ENCODE data around the gene DSPP.
"Not testable (repeated sequence)": the region's sequence is repeated elsewhere in the genome, so short reads cannot be mapped to it uniquely, and the experiment has no call there.

The DSPP gene

DNA sequence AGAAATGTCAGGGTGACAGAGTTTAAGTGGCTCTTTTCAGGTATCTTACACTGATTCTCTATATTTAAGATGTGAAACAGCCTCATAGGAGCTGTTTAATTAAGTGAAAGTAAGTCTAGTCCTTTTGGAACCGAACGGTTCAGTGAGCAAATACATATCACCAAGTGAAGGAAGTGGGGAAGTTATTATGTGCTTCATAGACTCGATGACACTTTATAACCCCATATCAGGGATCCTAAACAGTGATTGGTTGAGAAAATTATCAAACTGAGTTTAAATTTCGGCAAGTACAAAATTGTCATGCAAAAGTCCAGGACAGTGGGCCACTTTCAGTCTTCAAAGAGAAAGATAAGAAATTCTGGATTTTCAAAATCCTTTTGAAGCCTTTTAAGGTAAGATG lies at the start of gene DSPP:
DSPP (plus strand) TSS at position 301 of the 400 bp plus-strand sequence. CDS start 2,380 bp downstream, outside the sequence.
- DNase-seq, result no peak

DNA sequence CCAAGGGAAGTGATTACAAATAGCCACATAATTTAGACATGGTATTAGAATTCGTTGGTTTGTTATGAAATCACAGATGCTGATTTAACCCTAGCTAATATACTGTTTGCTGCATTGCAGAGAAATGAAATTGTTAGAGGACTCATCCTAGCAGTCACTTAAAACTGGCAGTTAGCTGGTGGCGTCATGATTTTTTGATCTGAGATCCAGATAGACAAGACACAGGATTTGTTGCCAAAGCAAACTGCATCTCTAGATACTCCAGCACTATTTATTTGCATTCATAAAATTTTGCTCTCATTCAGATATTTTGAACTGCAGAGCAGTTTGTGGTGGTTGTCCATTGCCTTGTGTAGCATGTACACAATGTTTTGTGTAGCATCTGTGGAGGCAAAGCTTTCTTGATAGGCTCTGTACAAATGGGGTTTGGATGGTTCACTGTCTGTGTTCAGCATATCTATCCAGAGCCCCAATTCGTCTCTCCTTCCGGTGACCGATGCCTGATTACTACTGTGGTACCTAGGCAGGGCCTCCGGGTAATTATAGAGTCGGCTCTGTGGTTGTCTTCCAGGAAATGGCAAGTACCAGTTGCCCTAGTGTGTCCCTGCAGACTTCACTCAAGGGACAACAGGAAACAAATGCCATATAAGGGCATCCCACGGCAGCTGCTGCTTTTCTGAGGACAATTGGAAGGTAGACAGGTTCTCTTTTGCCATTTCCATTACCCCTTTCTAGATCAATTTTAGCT lies 49.1 kb upstream of the DSPP start:
- peak; percentile 65 for DNase-seq

DNA sequence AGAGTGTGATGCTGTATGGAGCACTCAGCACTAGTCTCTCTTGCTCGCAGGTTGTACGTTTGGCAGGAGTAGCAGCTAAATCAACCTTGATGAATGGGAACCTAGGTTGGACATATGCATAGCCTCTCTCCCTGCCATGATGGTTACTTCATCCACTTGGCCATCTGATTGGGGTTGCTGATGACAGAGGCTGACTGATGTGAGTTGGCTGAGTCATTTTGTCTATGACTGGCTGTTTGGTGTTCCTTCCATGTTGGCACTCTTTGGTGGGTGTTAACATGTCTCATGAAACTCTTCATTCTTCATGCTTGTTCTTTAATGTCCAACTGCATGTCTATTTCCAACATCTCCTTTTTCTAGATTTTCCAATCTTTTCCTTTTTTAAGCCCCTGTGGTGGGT lies 47.5 kb upstream of the DSPP start:
- no peak for DNase-seq

DNA sequence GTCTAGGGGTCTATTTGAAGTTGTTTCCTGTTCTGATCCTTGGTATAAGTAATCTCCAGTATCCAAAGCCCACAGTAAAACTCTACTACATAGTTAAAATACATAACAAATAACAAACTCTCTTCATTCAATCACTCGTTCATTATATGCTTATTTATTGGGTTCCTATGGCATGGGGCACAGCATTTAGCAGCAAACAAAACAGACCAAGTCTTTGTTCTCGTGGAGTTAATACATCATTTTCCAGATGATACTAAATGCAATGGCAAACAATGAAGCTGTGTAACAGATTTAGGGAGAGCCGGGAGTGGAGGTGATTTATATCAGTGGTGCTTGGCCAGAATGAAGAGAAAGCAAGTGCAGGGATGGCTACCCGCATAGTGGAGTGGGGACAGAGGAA lies 42.6 kb upstream of the DSPP start:
- DNase-seq, result no peak

DNA sequence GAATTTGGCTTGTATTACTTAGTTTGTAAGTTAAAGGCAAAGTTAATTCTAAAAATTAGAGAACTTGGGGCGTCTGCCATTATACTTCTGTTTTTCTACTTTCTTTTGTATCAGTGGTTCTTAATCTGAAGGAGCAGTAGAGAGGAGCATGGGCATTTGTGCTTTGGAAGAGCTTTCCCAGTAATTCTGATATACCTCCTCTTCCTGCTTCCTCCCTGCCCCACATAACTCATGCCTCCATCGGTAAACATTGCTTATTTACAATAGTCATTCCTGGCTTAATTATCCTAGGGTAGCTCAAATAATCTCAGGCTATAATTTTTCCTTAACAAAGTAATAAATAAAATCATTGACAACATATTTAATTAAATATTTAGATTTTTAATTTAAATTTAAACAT lies 42.1 kb upstream of the DSPP start:
- DNase-seq, result no peak

DNA sequence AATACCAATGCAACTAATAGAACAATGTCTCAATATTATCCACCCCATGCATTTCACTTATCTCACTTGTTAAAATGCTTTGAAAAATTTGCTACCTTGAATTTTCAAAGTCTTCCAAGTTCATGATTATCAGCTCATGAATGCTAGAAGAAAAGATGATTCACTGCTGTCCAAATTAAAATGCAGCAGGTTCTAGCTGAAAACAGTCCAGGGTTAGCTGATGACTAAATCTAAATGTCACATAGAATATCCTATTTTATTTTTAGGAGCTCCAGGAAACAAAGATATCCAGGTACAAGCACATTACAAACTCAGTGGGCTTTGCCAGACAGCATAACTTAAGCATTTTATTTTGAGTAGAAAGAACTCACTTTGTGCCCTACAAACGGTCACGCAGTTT lies 41.1 kb upstream of the DSPP start:
- DNase-seq, result no peak

DNA sequence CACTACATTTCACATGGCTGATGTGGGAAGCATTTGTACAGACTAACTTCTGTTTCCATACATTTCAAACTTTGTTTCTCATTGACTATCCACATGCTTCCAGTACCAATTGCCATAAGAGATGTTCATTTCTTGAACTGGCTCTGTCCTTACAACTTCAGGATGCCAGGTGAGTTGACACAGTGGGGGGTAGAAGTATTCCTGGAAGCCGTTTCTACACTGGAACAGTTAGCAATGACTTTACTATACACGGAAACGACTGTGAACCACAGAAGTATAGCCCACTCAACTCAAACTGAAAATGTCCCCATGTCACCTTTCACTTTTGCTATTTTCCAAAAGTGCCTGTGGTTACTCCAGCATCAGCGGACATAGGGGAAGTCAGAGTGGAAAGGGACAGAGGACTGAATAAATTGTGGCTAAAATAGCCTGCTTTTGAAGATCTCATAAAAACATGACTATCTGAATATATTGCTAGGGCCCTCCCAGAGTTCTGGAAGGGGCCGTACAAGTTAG lies 38.0 kb upstream of the DSPP start:
- DNase-seq, result no peak

DNA sequence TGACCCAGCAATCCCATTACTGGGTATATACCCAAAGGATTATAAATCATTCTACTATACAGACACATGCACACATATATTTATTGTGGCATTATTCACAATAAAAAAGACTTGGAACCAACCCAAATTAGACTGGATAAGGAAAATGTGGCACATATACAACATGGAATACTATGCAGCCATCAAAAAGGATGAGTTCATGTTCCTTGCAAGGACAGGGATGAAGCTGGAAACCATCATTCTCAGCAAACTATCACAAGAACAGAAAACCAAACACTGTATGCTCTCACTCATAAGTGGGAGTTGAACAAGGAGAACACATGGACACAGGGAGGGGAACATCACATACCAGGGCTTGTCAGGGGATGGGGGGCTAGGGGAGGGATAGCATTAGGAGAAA lies 34.0 kb upstream of the DSPP start:
- not testable (repeated sequence) for DNase-seq

DNA sequence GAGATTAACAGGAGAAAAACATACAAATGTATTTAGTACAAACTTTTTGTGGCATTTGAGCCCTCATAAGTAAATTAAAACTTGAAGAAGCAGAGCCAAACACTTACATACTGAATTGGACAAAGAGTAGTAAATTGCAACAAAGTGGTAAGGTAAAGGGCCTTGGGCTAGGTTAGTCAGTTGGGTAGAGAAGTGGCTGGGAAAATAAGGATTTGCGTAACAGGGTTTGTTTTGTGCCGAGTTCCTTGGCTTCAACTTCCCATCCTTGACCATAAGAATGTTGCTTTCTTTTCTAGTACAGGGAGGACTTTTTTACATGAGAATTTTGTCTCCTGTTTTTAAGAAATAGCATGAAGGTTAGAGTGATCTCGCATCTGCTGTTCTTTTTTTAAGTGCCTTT lies 33.3 kb upstream of the DSPP start:
- DNase-seq, result no peak

DNA sequence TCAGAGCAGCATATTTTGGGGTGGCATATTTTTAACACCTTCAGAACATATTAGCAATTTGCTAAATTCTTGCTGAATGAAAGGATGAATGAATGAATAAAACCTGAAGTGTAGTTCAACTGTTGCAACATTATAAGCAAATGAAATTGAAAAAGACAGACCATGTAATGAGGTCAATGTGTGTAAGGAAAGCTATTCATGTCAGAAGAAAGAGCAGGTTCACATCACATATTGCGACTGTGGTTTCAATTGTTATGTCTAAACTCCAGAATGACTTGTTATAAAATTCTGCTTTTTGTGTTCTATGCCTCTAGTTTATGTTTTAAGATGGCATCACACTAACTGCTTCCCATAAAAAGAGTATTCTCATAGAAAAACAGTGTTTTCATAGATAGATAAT lies 32.9 kb upstream of the DSPP start:
- no peak for DNase-seq

DNA sequence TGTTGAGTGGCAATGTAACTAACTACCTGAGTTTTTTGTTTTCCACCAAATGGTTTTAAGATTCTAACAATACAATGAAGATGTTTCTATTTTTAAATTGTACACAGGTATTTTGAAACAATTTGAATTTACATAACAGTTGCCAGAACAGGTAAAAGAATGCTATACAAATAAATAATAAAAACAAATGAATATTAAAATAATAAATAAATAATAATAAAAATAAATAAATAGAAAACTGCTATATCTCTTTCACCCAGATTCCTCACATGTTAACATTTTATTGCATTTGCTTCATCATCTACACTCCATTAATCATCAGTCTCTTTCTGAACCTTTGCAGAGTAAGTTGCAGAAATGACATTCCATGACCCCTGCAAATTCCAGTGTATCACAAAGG lies 32.3 kb upstream of the DSPP start:
- DNase-seq, result no peak

DNA sequence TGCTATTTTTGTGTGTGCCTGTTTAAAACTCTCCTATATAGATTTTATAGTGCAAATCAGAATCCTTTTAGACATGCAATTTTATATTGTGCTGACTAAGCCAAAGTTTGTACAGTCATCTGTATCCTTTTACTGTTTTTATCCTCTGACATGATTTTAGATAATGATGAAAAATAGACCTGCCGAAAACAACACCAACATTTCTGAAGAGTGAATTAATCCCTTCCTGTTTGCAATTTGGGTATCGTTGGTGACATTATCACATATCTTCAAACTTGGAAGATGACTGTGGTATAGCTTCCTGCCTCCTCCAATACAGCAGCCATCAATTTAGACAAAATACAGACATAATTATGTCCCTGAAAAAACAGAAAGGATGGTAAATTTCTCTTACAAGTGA lies 28.9 kb upstream of the DSPP start:
- DNase-seq, result no peak

DNA sequence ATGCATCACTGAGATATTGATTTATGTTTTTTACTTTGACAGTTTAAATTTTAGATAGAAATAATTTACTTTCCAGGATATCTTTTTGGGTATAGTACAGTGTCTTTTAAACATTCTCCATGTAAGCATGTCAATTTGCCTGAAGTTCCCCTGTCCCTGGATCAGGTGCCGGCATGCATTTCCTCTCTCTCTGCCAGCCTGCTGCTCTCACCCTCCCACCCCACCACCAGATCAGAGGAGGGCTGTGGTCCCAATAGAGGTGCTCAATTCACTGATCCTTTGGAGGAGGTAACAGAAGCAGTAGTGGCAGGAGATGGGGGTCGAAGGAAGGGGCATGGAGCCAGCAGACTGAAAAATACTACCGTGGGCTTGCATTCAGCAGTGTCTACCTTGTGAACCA lies 28.3 kb upstream of the DSPP start:
- no peak for DNase-seq

DNA sequence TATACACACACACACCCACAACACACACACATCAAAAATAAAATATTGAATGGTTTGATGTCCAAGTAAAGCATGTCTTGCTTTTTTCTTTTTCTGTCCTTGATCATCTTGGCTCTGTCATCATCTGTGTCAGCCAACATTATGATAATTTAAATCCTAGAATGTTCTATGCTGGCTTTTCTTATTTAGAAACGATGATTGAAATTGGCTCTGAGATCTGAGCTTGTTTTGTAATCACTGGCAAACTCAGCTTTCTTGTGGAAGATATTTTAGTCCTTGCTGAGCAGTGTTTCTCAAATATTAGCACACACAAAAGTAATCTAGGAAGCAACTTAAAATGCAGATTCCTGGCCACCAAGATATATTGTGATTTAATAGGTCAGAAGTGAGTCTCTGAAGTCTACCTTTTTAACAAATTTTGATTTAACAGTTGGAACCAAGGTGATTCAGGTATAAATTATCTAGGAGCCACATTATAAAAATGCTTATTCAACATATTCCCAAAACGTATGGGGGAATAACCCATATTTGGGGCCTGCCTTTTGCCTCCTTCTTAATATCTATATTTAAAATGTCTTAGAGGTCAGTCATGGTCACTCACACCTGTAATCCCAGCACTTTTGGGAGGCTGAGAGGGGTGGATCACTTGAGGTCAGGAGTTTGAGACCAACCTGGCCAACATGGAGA lies 24.0 kb upstream of the DSPP start:
- no peak for DNase-seq

DNA sequence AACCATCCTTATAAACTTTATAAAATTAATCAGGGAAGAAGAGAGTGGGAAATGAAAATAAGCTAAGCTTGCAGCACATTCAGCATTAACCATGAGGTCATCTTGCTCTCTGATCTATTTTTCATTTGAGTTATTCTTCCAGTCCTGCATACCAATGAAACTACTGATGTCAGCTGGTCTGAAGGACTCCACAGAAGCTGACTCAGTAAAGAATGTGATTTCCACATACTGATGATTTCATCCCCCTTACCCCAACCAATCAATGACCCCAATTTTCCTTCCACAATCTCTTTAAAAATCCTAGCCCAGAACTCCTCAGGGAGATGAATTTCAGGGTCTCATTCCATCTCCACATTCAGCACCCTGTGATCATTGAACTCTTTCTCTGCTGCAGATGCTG lies 18.8 kb upstream of the DSPP start:
- no peak for DNase-seq

DNA sequence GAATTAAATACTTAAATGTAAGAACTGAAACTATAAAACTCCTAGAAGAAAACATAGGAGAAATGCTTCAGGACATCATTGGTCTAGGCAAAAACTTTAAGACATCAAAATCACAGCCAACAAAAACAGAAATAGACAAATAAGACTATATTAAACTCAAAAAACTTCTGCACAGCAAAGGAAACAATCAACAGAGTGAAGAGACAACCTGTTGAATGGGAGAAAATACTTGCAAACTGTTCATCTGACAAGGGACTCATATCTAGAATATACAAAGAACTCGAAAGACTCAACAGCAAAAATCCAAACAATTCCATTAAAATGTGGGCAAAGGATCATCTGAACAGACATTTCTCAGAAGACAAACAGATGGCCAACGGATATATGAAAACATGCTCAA lies 16.2 kb upstream of the DSPP start:
- no peak for DNase-seq

DNA sequence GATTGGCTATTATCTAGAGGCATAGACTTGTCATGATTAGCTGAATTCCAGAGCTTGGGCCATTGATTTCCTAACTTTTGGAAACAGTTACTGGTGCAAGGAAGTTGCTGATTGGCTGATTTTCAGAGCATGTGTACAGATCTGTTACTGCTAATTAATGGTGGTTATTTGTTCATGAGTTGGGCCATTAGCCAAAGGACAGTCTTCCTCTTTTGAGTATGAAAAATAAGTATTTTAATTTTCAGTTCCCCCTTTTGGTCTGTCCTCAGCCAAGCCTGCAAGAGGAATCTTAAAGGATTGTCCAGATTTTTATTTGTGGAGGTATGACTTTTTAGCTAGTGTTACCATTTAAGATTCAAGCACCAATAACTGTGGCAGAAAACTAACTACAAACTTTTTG lies 7.0 kb upstream of the DSPP start:
- DNase-seq, result no peak

DNA sequence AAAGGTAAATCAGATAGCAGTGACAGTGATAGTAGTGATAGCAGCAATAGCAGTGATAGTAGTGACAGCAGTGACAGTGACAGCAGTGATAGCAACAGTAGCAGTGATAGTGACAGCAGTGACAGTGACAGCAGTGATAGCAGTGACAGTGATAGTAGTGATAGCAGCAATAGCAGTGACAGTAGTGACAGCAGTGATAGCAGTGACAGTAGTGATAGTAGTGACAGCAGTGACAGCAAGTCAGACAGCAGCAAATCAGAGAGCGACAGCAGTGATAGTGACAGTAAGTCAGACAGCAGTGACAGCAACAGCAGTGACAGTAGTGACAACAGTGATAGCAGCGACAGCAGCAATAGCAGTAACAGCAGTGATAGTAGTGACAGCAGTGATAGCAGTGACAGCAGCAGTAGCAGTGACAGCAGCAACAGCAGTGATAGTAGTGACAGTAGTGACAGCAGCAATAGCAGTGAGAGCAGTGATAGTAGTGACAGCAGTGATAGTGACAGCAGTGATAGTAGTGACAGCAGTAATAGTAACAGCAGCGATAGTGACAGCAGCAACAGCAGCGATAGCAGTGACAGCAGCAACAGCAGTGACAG lies 6.1 kb downstream of the DSPP start:
- no peak for DNase-seq

DNA sequence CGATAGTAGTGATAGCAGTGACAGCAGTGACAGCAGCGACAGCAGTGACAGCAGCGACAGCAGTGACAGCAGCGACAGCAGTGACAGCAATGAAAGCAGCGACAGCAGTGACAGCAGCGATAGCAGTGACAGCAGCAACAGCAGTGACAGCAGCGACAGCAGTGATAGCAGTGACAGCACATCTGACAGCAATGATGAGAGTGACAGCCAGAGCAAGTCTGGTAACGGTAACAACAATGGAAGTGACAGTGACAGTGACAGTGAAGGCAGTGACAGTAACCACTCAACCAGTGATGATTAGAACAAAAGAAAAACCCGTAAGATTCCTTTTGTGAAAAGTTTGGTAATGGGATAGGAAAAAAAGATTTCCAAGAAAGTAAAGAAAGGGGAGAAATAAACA lies 7.9 kb downstream of the DSPP start:
- no peak for DNase-seq

DNA sequence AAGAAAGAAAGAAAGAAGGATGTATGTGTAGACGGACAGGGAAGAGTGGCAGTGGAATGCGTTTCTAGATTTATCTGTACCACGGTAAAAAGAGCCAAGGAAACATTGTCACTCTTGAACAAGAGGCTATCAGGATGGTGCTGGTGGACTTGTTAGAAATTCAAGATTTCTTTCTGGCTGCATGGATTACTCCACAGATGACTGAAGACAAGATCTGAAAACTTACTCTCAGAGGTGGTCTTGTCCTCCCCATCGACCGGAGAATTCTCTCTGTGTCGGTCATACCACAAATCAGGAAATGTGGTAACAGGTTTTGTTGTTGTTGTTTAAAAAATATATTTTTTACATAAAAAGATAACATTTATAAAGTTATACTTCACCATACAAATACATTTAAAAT lies 11.8 kb downstream of the DSPP start:
- DNase-seq, result no peak

DNA sequence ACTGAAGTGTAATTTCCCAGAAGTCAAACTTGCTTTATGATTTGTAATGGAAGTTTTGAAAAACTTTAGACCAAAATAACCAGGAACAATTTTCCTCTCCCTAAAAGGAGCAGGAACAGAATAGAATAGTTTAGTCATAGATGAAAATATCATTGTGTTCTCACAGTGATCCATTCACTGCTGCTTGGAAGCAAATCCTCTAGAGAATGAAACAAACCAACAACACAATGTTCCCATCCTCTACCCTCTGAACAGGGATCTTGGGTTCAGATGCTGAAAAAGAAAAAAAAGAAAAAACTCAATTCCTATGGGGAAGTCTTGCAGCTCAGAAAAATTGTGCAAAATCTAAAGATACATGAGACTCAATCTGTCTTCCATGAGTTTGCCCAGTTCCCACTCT lies 12.2 kb downstream of the DSPP start:
- no peak for DNase-seq

DNA sequence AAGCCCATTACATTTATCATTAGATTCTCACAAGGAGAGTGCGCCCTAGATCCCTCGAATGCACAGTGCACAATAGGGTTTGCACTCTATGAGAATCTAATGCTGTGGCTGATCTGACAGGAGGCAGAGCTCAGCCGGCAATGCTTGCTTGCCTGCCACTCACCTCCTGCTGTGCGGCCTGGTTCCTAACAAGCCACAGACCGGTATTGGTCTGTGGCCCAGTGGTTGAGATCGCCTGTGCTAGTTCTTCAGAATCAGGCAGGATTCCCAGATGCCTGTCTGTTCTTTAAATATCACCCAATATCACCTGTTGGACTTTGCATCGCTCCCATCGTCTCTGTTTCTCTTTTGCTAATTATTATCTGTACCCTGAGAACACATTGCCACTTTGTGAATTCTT lies 14.0 kb downstream of the DSPP start:
- no peak for DNase-seq

DNA sequence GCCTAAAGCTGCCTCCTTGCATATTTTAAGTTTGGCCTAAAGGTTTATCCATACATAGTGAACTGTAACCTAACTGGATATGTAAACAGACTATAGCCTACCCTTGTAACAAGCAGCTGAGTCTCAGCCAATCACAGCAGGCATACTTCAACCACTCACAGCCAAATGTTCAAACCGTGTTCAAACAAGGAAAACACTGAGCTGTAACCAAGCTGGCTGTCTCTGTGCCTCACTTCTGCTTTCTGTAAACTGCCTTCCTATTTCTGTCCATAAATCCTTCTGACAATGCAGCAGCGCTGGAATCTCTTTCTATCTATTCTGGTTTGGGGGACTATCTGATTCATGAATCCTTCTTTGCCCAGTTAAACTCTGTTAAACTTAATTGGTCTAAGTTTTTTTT lies 16.4 kb downstream of the DSPP start:
- no peak for DNase-seq

DNA sequence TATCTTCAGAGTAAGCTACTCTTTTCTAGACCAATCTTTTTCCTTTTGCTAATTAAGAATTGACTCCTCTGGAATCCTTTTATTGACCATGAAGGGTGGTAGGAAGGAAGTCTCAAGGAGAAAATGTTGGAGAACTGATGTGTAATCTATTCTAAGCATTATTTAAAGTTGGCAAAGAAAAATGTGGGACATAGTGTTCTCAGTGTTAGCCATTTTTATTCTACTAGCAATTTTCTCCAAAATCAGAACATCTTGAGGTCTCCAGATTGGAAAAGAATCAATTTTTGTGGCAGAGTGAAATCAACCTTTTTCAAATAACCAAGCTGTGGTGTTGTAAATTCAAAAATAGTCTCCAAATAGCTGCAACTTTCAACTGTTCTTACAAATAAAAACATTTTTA lies 23.3 kb downstream of the DSPP start:
- no peak for DNase-seq
